Right atrium auricular region (tissue), 2 donors: ENCODE measurements around the gene POT1. TPM values are rescaled to one million over a fixed set of nuclear protein-coding genes. Genes with fewer than 3 reads are reported as not detected.

Source experiments
- DNase-seq: peaks from one replicate; pipeline ENCODE4 v3.0.0-alpha.2; 2019; ENCODE audit warnings: low spot score
- H3K27ac ChIP-seq, 2 donors: fragments of 200-600 bp; sonication (generic); 1 replicate in 1 of 2; 2 replicates in 1 of 2; pipeline ENCODE4 v1.5.1; 2016 to 2019
- H3K27me3 ChIP-seq, 2 donors: fragments of 200-600 bp; sonication (generic); one replicate each; pipeline versions ENCODE4 v1.5.1 to v1.6.0; 2017 to 2019
- H3K36me3 ChIP-seq: fragments of 200-600 bp; sonication (generic); one replicate; pipeline ENCODE4 v1.5.1; 2016
- H3K4me1 ChIP-seq, 2 donors: fragments of 200-600 bp; sonication (generic); one replicate each; pipeline versions ENCODE4 v1.5.1 to v1.6.0; 2017 to 2019
- H3K4me3 ChIP-seq, 2 donors: fragments of 200-600 bp; sonication (generic); 1 replicate in 1 of 2; 2 replicates in 1 of 2; pipeline ENCODE4 v1.5.1; 2017 to 2019; ENCODE audit warnings: mild to moderate bottlenecking in 1 of 2, moderate library complexity in 1 of 2
- H3K9me3 ChIP-seq, 2 donors: fragments of 200-600 bp; sonication (generic); one replicate each; pipeline ENCODE4 v1.5.1; 2019
- CTCF ChIP-seq, 2 donors: fragments of 200-600 bp; sonication (generic); IDR thresholded peaks; one replicate each; pipeline ENCODE4 v1.5.1; 2019; ENCODE audit warnings: antibody characterized with exemption in 2 of 2
- total RNA-seq, 2 donors: library from RNA; depleted of rRNA; stranded (reverse); fragments of >200 nt; gene quantifications; one replicate each; pipeline ENCODE4 v1.1.0, GENCODE V29; 2016

POT1 gene
- total RNA-seq, 2 donors from 2014 or later: 10.7 to 15.5 TPM

GRCh38 chr7:124924906-124925305 is 4.7 kb downstream of the POT1 start:
- Histone ChIP-seq H3K36me3 (no peaks in the 10 kb centered on the region), H3K27ac (peak overlapping the region; percentile 9 to 49), H3K27me3 (no peaks in the 10 kb centered on the region), H3K9me3 (no peaks in the 10 kb centered on the region), H3K4me3 (no peak overlapping the region), H3K4me1 (peaks cover 0 to 32% of the 10 kb centered on the region in 2 donors)
- DNase-seq: no peak
- TF ChIP-seq CTCF (IDR thresholded peaks at IDR 0.05): no peak

GRCh38 chr7:124922200-124922599 is 7.4 kb downstream of the POT1 start:
- no peaks in the 10 kb centered on the region for H3K36me3 ChIP-seq
- H3K4me1 ChIP-seq: peaks cover 0 to 21% of the 10 kb centered on the region in 2 donors
- no peak for TF ChIP-seq CTCF (IDR thresholded peaks at IDR 0.05)
- no peak for DNase-seq
- H3K27me3 ChIP-seq: no peaks in the 10 kb centered on the region
- H3K4me3 ChIP-seq: no peak overlapping the region
- H3K27ac ChIP-seq: no peak overlapping the region
- H3K9me3 ChIP-seq: no peaks in the 10 kb centered on the region

- Histone ChIP-seq H3K27ac (no peak overlapping the region), H3K27me3 (no peaks in the 10 kb centered on the region), H3K4me1 (peaks cover 0 to 15% of the 10 kb centered on the region in 2 donors), H3K9me3 (no peaks in the 10 kb centered on the region), H3K4me3 (no peak overlapping the region), H3K36me3 (peaks cover 7% of the 10 kb centered on the region)
- TF ChIP-seq CTCF (IDR thresholded peaks at IDR 0.05): no peak
- DNase-seq: no peak
These were observed 9.8 kb downstream of the POT1 start for GRCh38 chr7:124919841-124920240.

GRCh38 chr7:124918662-124919061 is 11.0 kb downstream of the POT1 start:
- Histone ChIP-seq H3K27me3 (no peaks in the 10 kb centered on the region), H3K9me3 (no peaks in the 10 kb centered on the region), H3K4me3 (no peak overlapping the region), H3K36me3 (peaks cover 10% of the 10 kb centered on the region), H3K4me1 (peaks cover 0 to 11% of the 10 kb centered on the region in 2 donors), H3K27ac (no peak overlapping the region)
- DNase-seq: no peak
- no peak for TF ChIP-seq CTCF (IDR thresholded peaks at IDR 0.05)

GRCh38 chr7:124915242-124915641 is 14.4 kb downstream of the POT1 start:
- Histone ChIP-seq H3K36me3 (peaks cover 10% of the 10 kb centered on the region), H3K27me3 (no peaks in the 10 kb centered on the region), H3K9me3 (no peaks in the 10 kb centered on the region), H3K4me1 (peaks cover 0 to 4% of the 10 kb centered on the region in 2 donors), H3K4me3 (no peak overlapping the region), H3K27ac (no peak overlapping the region)
- TF ChIP-seq CTCF (IDR thresholded peaks at IDR 0.05): no peak
- DNase-seq: no peak

GRCh38 chr7:124914298-124914697 is 15.3 kb downstream of the POT1 start:
- no peak for DNase-seq
- peaks cover 0 to 4% of the 10 kb centered on the region in 2 donors for H3K4me1 ChIP-seq
- no peak overlapping the region for H3K27ac ChIP-seq
- H3K36me3 ChIP-seq: peaks cover 10% of the 10 kb centered on the region
- no peaks in the 10 kb centered on the region for H3K9me3 ChIP-seq
- no peak for TF ChIP-seq CTCF (IDR thresholded peaks at IDR 0.05)
- no peak overlapping the region for H3K4me3 ChIP-seq
- no peaks in the 10 kb centered on the region for H3K27me3 ChIP-seq
